Measurements from ENCODE around the gene FANCI. TPM values are rescaled to one million over a fixed set of nuclear protein-coding genes. Genes with fewer than 3 reads are reported as not detected.

The FANCI gene
- total RNA-seq, 2 experiments from 2014 or later = 208 to 213 TPM

GRCh38 chr15:89203705-89204273, 40.0 kb upstream of the FANCI start:
- no peaks in the 10 kb centered on the region for H3K27me3 Mint-ChIP-seq
- intact Hi-C loops (cut with micrococcal nuclease) = loop anchor here (1.0 to 10.0 kb wide), 4 partner anchors 23 to 231 kb away; partner anchors contain the start of gene FANCI
- no peak overlapping the region for H3K4me3 Mint-ChIP-seq
- POLR2A ChIA-PET = interaction anchor here (1.5 kb wide), 1 partner anchor 126 kb away, joined by 3 read pairs; no protein-coding TSS in a partner anchor
- DNase-seq = peak; percentile 63
- H3K4me1 Mint-ChIP-seq (ENCODE audit: low read depth) = peaks cover 36% of the 10 kb centered on the region
- H3K27ac Mint-ChIP-seq = peak overlapping the region; percentile 55
- H3K36me3 Mint-ChIP-seq = peaks cover 3% of the 10 kb centered on the region
- no peaks in the 10 kb centered on the region for H3K9me3 Mint-ChIP-seq
- CTCF ChIA-PET = interaction anchor here (0.6 to 5.1 kb wide), 5 partner anchors 12 to 299 kb away, joined by 3 to 43 read pairs (median 4); no protein-coding TSS in a partner anchor

- ChIA-PET CTCF (interaction anchor here (0.5 to 5.1 kb wide), 72 partner anchors 9 to 311 kb away, joined by 3 to 70 read pairs (median 7); partner anchors contain the start of genes ABHD2, FANCI, HAPLN3 and POLG), POLR2A (interaction anchor here (1.3 to 1.8 kb wide), 2 partner anchors 38 to 116 kb away, joined by 3 to 9 read pairs; partner anchors contain the start of gene FANCI)
- Mint-ChIP-seq H3K4me3 (no peak overlapping the region), H3K9me3 (no peaks in the 10 kb centered on the region), H3K27ac (no peak overlapping the region), H3K4me1 (ENCODE audit: low read depth) (peaks cover 33% of the 10 kb centered on the region), H3K27me3 (no peaks in the 10 kb centered on the region), H3K36me3 (peaks cover 3% of the 10 kb centered on the region)
- DNase-seq = no peak
- intact Hi-C loops (cut with micrococcal nuclease) = loop anchor here (2.0 to 10.0 kb wide), 5 partner anchors 25 to 229 kb away; partner anchors contain the start of gene POLG
These were observed 37.7 kb upstream of the FANCI start for GRCh38 chr15:89205991-89206585.

- H3K27ac Mint-ChIP-seq = no peak overlapping the region
- ChIA-PET CTCF (interaction anchor here (0.5 to 5.1 kb wide), 74 partner anchors 9 to 882 kb away, joined by 3 to 70 read pairs (median 7); partner anchors contain the start of genes ABHD2, FANCI, HAPLN3 and POLG), POLR2A (interaction anchor here (1.3 to 1.8 kb wide), 2 partner anchors 37 to 115 kb away, joined by 3 to 9 read pairs; partner anchors contain the start of gene FANCI)
- H3K9me3 Mint-ChIP-seq = no peaks in the 10 kb centered on the region
- intact Hi-C loops (cut with micrococcal nuclease) = loop anchor here (2.0 to 10.0 kb wide), 3 partner anchors 95 to 228 kb away; partner anchors contain the start of gene POLG
- H3K36me3 Mint-ChIP-seq = no peaks in the 10 kb centered on the region
- peak; percentile 82 for DNase-seq
- H3K4me1 Mint-ChIP-seq (ENCODE audit: low read depth) = peaks cover 33% of the 10 kb centered on the region
- H3K27me3 Mint-ChIP-seq = no peaks in the 10 kb centered on the region
- H3K4me3 Mint-ChIP-seq = no peak overlapping the region
These were observed 36.9 kb upstream of the FANCI start for GRCh38 chr15:89206908-89207331.

GRCh38 chr15:89208256-89208655, 35.5 kb upstream of the FANCI start:
- Mint-ChIP-seq H3K27ac (no peak overlapping the region), H3K27me3 (no peaks in the 10 kb centered on the region), H3K4me1 (ENCODE audit: low read depth) (peaks cover 30% of the 10 kb centered on the region), H3K9me3 (no peaks in the 10 kb centered on the region), H3K36me3 (no peaks in the 10 kb centered on the region), H3K4me3 (no peak overlapping the region)
- DNase-seq = no peak
- intact Hi-C loops (cut with micrococcal nuclease) = loop anchor here (5.0 to 10.0 kb wide), 2 partner anchors 94 to 227 kb away; no protein-coding TSS in a partner anchor
- ChIA-PET CTCF (interaction anchor here (1.4 to 5.1 kb wide), 5 partner anchors 12 to 274 kb away, joined by 3 to 70 read pairs (median 43); partner anchors contain the start of gene FANCI), POLR2A (interaction anchor here (1.8 kb wide), 1 partner anchor 35 kb away, joined by 9 read pairs; the partner anchor contains the start of gene FANCI)

GRCh38 chr15:89209057-89209456, 34.7 kb upstream of the FANCI start:
- DNase-seq = no peak
- no peak overlapping the region for H3K4me3 Mint-ChIP-seq
- ChIA-PET POLR2A (no interaction called here), CTCF (interaction anchor here (1.3 kb wide), 1 partner anchor 304 kb away, joined by 3 read pairs; no protein-coding TSS in a partner anchor)
- intact Hi-C loops (cut with micrococcal nuclease) = loop anchor here (5.0 to 10.0 kb wide), 2 partner anchors 93 to 226 kb away; no protein-coding TSS in a partner anchor
- no peaks in the 10 kb centered on the region for H3K9me3 Mint-ChIP-seq
- no peak overlapping the region for H3K27ac Mint-ChIP-seq
- no peaks in the 10 kb centered on the region for H3K36me3 Mint-ChIP-seq
- no peaks in the 10 kb centered on the region for H3K27me3 Mint-ChIP-seq
- H3K4me1 Mint-ChIP-seq (ENCODE audit: low read depth) = peaks cover 22% of the 10 kb centered on the region

- Mint-ChIP-seq H3K27ac (no peak overlapping the region), H3K9me3 (no peaks in the 10 kb centered on the region), H3K4me3 (no peak overlapping the region), H3K27me3 (no peaks in the 10 kb centered on the region), H3K36me3 (no peaks in the 10 kb centered on the region), H3K4me1 (ENCODE audit: low read depth) (peaks cover 4% of the 10 kb centered on the region)
- ChIA-PET POLR2A (no interaction called here), CTCF (no interaction called here)
- intact Hi-C loops (cut with micrococcal nuclease) = no loop called here
- no peak for DNase-seq
These were observed 32.1 kb upstream of the FANCI start for GRCh38 chr15:89211678-89212170.

- POLR2A ChIA-PET = no interaction called here
- H3K4me3 Mint-ChIP-seq = no peak overlapping the region
- no peak overlapping the region for H3K27ac Mint-ChIP-seq
- no peaks in the 10 kb centered on the region for H3K4me1 Mint-ChIP-seq (ENCODE audit: low read depth)
- CTCF ChIA-PET = interaction anchor here (1.4 to 2.0 kb wide), 2 partner anchors 10 to 28 kb away, joined by 3 to 16 read pairs; partner anchors contain the start of gene FANCI
- no peaks in the 10 kb centered on the region for H3K27me3 Mint-ChIP-seq
- intact Hi-C loops (cut with micrococcal nuclease) = no loop called here
- no peaks in the 10 kb centered on the region for H3K36me3 Mint-ChIP-seq
- DNase-seq = no peak
- H3K9me3 Mint-ChIP-seq = no peaks in the 10 kb centered on the region
These were observed 28.2 kb upstream of the FANCI start for GRCh38 chr15:89215627-89216026.

- Mint-ChIP-seq H3K9me3 (no peaks in the 10 kb centered on the region), H3K27me3 (no peaks in the 10 kb centered on the region), H3K27ac (no peak overlapping the region), H3K4me3 (no peak overlapping the region), H3K4me1 (ENCODE audit: low read depth) (peaks cover 6% of the 10 kb centered on the region), H3K36me3 (no peaks in the 10 kb centered on the region)
- ChIA-PET CTCF (interaction anchor here (1.2 to 2.6 kb wide), 2 partner anchors 10 to 46 kb away, joined by 3 to 17 read pairs; no protein-coding TSS in a partner anchor), POLR2A (no interaction called here)
- DNase-seq = no peak
- intact Hi-C loops (cut with micrococcal nuclease) = no loop called here
These were observed 26.7 kb upstream of the FANCI start for GRCh38 chr15:89217031-89217430.

GRCh38 chr15:89217686-89218376, 25.9 kb upstream of the FANCI start:
- H3K4me1 Mint-ChIP-seq (ENCODE audit: low read depth) = peaks cover 6% of the 10 kb centered on the region
- intact Hi-C loops (cut with micrococcal nuclease) = no loop called here
- DNase-seq = no peak
- H3K36me3 Mint-ChIP-seq = no peaks in the 10 kb centered on the region
- POLR2A ChIA-PET = interaction anchor here (0.6 kb wide), 1 partner anchor 23 kb away, joined by 3 read pairs; no protein-coding TSS in a partner anchor
- H3K27me3 Mint-ChIP-seq = no peaks in the 10 kb centered on the region
- CTCF ChIA-PET = interaction anchor here (1.2 to 2.6 kb wide), 2 partner anchors 11 to 47 kb away, joined by 3 to 17 read pairs; no protein-coding TSS in a partner anchor
- H3K4me3 Mint-ChIP-seq = no peak overlapping the region
- no peak overlapping the region for H3K27ac Mint-ChIP-seq
- no peaks in the 10 kb centered on the region for H3K9me3 Mint-ChIP-seq

GRCh38 chr15:89218531-89218930, 25.2 kb upstream of the FANCI start:
- no peak for DNase-seq
- Mint-ChIP-seq H3K27ac (no peak overlapping the region), H3K27me3 (no peaks in the 10 kb centered on the region), H3K36me3 (no peaks in the 10 kb centered on the region), H3K4me3 (no peak overlapping the region), H3K9me3 (no peaks in the 10 kb centered on the region), H3K4me1 (ENCODE audit: low read depth) (peaks cover 6% of the 10 kb centered on the region)
- ChIA-PET CTCF (interaction anchor here (2.6 kb wide), 1 partner anchor 12 kb away, joined by 17 read pairs; no protein-coding TSS in a partner anchor), POLR2A (interaction anchor here (0.6 kb wide), 1 partner anchor 22 kb away, joined by 3 read pairs; no protein-coding TSS in a partner anchor)
- intact Hi-C loops (cut with micrococcal nuclease) = no loop called here

- DNase-seq = peak; percentile 45
- intact Hi-C loops (cut with micrococcal nuclease) = no loop called here
- H3K27me3 Mint-ChIP-seq = no peaks in the 10 kb centered on the region
- no peak within 1 kb of the TSS for H3K27ac Mint-ChIP-seq
- H3K4me3 Mint-ChIP-seq = no peak within 1 kb of the TSS
- POLR2A ChIA-PET = no interaction called here
- H3K4me1 Mint-ChIP-seq (ENCODE audit: low read depth) = peaks cover 6% of the 10 kb centered on the region
- CTCF ChIA-PET = interaction anchor here (0.6 to 2.6 kb wide), 2 partner anchors 15 to 221 kb away, joined by 4 to 11 read pairs; no protein-coding TSS in a partner anchor
- no peaks in the 10 kb centered on the region for H3K9me3 Mint-ChIP-seq
- no peaks in the 10 kb centered on the region for H3K36me3 Mint-ChIP-seq
These were observed 22.2 kb upstream of the FANCI start, which contains the start of gene RLBP1 for GRCh38 chr15:89221543-89221942. Gene RLBP1, minus strand, starts transcription at chr15:89221579. Its CDS starts 2,604 bp downstream, at chr15:89218975.
